Stimulated activated CD8-positive, alpha-beta memory T cell treated with anti-CD3 and anti-CD28 coated beads, Interleukin-4, amount 100 ng/mL, for 4 hours (primary cell): ENCODE results near the gene EPHA2.
"Not testable (repeated sequence)": the region's sequence is repeated elsewhere in the genome, so short reads cannot be mapped to it uniquely, and the experiment has no call there.

Experiments
- DNase-seq, 2 donors: peaks; one replicate each; pipeline ENCODE4 v3.0.0-alpha.2; 2020; ENCODE audit warnings: low read depth in 2 of 2, low spot score in 1 of 2

The EPHA2 gene

DNA sequence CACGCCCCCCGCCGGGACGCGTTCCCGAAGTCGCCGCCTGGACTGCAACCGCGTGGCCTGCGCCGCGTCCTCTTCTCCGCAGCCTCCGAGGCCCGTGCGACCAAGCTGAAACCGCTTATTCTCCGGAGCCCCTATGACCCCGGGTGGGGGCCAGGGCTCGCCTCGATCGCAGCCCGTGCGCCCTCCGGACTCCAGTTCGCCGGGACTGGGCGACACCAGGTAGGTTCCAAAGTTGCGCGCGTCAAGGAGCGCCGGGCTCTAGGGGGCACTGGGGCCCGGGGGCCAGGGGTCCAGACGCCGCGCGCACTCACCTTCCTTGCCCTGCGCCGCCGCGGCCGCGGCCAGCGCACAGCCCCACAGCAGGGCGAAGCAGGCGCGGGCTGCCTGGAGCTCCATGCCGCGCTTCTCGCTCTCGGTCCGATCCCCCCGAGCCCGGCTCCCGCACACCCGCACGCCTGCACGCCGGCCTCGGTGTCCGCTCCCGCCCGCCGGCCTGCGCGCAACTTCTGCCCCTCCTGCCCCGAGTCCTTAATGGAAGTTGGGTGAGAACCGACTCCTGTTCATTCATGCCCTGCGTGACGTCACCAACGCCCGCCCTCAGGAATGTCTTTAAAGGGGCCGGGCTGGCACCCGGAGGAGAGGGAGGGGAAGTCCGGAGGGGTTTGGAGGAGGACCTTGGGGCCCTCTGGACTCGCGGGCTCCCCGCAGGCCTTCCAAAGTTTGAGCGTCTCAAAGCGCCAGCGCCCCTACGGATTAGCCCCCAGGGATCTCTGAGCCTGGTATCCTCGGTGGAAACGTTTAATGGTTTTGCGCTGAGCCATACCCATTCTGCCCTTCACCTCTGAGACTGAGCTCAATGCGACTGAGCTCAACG lies at the start of gene EPHA2:
Gene EPHA2, minus strand, starts transcription at position 533 of the 874 bp plus-strand sequence. Its CDS starts 137 bp downstream, at position 396.
- DNase-seq: no peak

DNA sequence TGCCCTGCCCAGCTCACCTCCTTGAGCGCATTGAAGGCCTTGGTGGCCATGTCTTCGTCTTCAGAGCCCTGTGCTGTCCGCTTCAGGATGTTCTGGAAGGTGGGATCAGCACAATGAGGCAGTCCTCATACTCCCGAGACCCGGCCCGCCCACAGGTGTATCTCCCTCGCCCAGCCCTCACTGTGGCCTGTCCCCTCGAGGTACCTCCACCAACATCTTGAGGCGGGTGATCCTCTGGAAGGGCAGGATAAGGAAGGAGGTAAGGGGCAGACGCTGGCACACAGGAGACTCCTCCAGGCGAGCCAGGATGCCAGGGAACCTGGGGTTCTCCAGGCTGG lies 49.4 kb upstream of the EPHA2 start:
- DNase-seq: no peak

DNA sequence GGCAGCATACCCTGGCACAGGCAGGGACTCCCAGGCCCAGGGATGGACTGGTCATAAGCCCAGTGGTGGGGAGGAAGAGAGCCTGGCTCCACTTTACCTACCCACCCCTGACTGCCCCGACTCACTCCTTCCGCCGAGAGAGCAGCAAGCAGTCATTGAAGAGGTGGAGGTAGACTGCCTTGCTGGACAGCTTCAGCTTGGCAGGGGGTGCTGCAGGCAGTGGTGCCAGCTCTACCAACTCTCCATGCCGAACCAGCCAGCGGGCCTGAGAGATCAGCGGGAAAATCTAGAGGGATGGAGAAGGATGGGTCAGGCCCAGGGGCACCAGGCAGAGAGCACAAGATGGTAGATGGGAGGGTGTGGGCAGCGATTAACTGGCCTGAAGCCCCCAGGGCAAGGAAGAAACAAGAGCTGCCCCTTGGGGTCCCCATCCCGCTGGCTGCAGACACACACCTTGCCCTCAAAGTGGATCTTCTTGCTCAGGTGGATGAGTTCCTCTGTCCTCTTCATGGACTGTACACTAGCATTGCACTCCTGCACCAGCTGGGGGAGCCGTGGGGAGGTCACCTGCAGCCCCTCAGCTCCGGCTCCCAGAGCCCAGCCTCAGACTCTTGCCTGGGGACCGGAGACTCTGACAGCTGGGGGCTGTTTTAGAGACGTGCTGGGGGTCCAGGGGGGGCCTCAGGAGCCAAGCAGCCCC lies 48.9 kb upstream of the EPHA2 start:
- peak in 1 of 2 donors; percentile 14 for DNase-seq

DNA sequence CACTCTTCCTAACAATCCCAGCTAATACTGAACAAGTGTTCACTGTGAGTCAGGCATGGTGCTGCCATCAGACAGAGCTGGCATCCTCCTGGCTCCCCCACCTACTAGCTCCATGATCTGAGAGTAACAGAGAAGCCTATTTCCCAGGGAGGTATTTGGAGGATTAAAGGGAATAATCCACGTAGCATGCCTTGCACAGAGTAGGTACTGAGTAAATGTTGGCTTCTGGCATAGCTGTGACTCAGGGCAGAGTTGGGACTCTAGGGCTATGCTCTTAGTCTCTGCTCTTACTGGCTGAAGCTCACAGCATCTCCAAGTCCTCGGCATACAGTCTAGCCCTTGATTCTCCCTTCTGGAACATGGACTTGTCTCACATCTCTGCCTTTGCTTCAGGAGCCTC lies 48.3 kb upstream of the EPHA2 start:
- no peak for DNase-seq

DNA sequence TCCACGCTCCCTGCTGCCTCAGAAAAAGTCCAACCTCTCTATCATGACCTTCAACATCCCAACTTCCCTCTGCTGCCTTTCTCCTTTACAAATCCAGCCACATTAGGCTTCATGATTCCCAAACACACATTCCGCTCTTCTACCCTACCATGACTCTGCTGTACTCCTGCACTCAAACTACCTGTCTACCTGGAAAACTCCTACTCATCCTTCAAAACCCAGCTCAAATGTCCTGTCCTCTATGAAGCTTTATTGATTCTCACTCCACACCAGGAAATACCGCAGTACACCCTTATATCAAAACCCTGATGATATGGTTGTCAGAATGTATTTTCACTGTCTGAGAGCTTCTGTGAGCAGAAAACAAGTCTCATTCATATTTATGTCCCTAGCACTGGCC lies 47.7 kb upstream of the EPHA2 start:
- no peak for DNase-seq

DNA sequence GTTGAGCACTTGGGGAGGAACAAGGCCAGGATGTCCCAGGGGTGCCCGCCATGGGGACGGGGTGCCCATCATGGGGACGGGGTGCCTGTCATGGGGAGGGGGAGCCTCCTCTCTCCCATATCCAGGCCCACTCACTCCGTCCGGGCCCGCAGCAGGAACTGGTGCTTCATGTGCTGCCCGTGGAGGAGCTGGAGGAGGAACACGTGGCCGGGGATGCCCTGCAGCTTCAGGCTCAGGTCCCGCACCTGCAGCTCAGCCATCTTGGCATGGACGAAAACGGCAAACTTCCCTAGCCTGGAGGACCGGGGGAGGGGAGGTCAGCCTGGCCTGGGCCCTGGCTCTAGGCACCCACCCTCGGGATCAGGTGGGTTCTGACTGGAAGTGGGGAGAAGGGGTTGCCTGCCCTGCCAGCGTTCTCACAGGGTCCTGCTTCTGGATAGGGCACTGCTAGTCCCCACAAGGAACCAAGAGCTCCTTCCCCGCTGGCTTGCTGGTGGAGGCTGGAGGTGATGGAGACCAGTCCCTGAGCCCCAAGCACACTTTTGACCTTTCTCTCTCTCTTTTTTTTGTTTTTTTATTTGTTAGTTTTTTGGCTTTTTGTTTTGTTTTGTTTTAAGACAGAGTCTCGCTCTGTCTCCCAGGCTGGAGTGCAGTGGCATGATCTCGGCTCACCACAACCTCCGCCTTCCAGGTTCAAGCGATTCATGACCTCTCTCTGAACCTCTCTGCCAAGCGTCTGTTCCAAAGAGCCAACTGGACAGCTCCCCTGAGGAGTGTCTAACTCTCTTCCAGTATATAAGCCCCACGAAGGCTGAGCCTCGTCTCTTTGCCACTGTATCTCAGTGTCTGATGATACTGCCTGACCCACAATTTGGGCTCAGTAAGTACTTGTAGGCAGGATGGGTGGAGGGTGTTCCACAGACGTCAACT lies 46.7 kb upstream of the EPHA2 start:
- DNase-seq: no peak

DNA sequence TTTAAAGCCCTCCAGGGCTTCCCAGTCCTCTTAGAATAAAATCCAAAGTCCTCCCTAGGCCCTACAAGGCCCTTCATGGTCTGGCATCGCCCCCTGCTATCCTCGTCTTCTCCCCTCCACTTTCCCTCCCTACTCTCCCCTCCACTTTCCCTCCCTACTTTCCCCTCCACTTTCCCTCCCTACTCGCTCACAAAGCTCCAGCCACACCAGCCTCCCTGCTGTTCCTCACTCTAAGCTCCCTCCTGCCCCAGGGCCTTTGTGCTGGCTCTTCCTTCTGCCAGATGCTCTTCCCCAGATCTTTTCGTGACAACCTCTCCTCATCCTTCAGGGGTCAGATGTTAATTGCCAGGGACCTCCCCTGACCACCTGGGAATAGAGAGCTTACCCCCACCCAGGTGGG lies 43.8 kb upstream of the EPHA2 start:
- no peak for DNase-seq

DNA sequence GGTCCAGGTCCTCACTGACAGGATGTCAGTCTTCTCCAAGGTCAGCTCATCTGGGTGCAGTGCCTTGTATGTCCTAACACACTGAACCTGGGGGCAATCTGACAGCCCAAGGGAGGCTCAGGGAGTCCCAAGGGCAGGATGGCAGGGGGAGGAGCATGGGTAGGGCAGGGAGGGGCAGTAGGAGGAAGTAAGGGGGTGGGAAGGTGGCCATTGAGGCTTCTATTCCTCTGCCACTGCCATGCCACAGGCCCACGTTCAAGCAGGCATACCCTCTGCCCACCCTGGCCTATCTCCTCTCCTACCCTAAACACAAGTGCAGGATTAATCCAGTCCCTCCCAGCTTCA lies 43.3 kb upstream of the EPHA2 start:
- DNase-seq: no peak

DNA sequence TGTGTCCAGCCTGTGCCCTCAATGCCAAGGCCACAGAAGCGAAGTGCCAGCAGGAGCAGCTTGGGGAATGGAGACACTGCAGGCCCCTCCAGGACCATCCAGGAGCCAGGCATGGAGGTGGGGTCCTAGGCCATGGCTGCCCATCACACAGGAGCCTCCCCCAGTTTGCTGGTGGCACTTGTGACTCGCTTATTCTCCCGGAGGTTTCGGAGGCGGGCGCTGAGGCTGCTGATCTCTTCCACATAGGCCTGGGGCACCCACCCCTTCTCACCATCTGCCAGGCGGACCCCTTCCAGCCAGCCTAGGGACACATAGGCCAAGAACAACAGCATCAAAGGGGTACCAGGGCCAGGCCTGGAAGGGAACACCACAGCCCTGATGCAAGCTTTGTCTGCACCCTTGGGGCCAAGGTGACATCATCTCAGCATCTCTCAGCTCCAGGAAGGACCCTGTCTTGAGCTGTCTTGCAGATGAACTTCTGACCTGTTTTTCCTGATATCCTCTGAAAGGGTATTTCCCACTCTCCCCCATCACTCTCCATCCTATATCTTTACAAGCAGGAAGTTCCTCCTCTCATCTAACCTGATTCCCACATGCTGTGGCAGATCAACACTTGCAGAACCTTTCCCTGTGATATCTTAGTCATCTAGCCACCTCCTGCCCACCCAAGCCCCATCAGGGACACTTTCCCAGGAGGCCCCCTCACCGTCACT lies 42.7 kb upstream of the EPHA2 start:
- DNase-seq: no peak

DNA sequence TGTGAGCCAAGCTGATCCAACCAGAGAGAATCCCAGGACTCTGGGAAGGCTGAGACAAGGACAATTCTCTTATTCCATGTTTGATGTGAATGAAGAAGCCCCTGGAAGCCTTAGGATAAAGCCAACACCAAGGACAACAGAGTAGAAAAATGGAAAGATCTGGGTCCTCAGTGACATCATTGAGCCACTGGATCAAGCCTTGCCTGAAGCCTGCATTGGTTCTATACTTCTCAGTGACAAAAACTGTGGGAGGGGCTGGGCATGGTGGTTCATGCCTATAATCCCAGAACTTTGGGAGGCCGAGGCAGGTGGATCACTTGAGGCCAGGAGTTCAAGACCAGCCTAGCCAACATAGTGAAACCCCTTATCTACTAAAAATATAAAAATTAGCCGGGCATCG lies 41.0 kb upstream of the EPHA2 start:
- DNase-seq: no peak

DNA sequence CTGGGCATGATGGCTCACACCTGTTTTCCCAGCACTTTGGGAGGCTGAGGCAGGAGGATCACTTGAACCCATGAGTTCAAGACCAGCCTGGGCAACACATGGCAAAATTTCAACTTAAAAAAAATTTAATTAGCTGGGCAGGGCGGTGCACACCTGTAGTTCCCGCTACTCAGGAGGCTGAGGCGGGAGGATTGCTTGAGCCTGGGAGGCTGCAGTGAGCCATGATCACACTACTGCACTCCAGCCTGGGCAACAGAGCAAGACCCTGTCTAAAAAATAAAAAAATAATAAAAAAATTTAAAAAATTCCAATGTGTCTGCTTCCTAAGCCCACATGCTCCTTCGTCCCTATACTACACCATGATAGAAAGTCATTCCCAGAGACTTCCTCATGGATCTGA lies 40.3 kb upstream of the EPHA2 start:
- not testable (repeated sequence) for DNase-seq

DNA sequence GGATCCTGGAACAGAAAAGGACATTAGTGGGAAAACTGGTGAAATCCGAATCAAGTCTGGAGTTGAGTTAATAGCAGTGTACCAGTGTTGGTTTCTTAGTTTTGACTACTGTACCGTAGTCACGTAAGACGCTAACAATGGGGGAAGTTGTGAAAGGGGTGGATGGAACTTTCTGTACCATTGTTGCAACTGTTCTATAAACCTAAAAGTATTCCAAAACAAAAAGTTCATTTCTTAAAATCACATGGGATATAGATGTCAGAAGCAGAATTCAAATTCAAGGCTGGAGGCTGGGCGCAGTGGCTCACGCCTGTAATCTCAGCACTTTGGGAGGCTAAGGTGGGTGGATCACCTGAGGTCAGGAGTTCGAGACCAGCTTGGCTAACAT lies 39.6 kb upstream of the EPHA2 start:
- DNase-seq: no peak

DNA sequence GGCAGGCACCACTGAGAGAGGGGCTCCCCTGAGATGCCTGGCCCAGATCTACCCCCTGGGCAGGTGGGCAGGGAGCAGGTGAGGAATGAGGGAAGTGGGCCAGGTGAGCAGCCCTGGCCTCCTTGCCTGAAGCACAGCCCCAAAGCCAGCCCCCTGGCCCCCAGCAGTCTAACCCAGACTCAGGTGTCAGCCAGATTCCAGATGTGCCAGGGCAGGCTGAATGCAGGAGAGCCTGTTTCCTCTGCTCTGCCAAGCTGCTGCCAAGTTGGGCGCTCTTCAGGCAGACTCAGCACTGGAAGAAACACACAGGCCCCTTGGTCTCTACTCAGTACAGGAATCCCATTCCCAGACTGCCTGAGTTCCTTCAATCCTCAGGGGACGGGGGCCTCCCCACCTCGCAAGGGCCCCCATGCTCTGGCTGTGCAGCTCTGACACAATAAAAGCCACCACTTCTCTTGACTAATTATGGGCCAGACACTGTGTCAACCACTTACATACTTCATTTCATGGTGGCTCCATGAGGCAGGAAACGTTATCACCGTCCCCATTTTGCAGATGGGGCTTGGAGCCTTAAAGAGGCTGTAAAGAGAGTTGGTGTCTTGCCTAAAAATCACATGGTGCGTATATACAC lies 36.2 kb upstream of the EPHA2 start:
- DNase-seq: no peak

DNA sequence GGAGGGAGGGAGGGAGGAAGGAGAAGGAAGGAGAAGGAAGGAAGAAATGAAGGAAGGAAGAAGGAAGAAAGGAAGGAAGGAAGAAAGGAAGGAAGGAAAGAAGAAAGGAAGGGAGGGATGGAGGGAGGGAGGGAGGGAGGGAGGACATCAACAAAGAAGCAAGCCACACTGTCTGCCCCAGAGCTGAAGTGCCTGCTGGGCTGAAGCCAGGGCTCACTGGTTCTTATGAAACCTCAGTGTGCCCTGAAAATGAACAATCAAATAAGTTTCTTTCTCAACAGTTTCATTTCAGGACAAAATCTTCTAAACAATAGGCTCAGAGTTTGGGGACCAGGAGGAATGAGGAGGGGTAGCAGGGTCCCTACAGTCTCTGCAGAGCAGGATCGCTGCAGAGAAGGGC lies 35.4 kb upstream of the EPHA2 start:
- DNase-seq: no peak

DNA sequence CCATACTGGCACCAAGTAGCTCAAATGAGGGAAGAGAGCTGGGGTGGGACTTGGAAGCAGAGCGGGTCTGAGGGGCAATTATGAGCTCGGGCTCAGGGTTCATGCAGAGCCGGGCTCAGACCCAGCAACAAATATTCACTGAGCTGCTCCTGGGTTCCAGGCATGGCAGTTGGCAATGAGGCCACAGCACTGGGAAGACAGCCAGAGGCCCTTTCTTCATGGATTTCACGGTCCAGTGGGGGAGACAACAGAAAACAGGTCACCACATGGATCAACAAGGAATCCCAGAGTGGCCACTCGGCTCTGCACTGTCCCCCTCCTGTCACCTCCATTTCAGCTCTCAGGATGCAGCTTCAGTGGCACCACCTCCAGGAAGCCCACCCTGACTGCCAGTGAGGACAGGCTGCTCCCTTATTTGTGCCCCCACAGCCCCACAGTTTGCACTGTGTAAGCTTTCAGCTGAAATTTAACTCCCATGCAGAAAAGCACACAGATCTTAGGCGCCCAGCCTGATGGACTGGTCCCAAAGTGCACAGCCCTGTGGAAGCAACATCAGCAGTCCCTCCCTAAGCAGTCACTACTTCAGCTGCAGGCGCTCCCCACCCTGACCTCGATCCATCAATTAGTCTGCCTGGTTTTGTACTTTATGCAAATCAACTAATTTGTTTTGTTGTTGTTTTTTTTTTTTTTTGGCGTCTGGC lies 34.2 kb upstream of the EPHA2 start:
- no peak for DNase-seq

DNA sequence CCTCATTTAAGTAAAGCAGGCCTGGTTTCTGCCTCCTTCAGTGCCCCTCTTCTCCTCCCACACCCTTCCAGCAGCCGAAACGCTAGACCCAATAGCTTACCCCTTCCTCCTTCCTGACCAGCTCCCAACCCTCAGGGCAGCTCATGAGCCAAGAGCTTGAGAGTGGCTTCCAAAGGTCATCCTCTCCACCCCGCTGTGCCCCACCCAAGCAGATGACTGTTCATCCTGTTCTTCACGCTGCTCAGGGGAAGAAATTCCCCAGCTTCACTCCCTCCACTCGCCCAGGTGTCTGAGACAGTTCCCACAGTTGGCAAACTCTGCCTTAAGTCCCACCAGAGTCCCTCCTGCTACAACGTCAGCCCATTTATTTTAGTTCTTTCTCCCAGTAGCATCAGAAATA lies 33.1 kb upstream of the EPHA2 start:
- DNase-seq: no peak

DNA sequence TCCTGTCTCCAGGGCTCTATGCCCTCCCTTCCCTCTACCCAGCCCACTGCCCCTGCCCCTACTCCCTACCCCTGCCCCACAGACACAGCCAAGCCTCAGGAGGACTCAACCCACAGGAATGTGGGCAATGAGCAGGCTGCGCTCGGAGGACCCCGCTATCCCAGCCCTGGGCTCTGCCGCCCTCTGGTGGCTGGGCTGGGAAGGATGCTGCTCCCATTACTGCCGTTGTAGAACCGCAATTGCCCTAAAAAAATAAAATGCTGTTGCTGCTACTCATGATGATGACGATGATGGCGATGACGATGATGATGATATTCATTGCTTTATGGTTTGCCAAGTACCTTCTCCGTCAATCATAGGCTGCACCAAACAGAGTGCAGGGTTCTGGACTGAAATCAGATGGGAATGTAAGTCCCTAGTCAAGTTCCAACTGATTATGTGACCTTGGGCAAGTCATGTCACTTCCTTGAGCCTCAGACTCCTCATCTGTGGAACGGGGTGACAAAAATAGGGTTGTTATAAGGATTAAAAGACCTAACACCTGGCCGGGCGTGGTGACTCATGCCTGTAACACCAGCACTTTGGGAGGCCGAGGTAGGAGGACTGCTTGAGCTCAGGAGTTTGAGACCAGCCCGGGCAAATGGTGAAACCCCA lies 32.0 kb upstream of the EPHA2 start:
- DNase-seq: peak; percentile 50 to 63

DNA sequence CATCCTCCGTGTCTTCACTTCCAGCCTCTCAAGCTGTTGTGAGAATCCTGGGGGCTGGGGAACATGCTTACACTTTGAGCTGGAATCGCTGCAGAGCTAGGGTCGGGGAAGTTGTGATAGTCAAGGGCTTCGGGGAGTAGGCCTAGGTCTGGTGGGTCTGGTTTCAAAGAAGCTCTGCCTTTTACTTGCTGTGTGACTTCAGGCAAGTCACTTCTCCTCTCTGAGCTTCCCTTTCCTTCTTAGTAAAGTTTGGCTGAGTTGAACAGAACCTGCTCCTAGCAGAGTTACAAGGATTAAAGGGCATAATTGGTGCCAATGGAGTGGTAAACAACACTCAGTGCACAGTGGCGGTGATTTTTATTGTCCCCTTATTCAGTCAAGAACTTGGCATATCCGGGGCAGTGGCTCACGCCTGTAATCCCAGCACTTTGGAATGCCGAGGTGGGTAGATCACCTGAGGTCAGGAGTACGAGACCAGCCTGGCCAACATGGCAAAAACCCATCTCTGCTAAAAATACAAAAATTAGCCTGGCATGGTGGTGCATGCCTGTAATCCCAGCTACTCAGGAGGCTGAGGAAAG lies 30.9 kb upstream of the EPHA2 start:
- no peak for DNase-seq
